Esophagus muscularis mucosa (tissue), 4 donors: ENCODE results near the gene HNRNPH1. TPM values are rescaled to one million over a fixed set of nuclear protein-coding genes. Genes with fewer than 3 reads are reported as not detected.
"Not testable (repeated sequence)": the region's sequence is repeated elsewhere in the genome, so short reads cannot be mapped to it uniquely, and the experiment has no call there.

Source experiments
- DNase-seq: peaks from one replicate; pipeline ENCODE4 v3.0.0-alpha.2; 2017; ENCODE audit errors: extremely low spot score
- H3K27ac ChIP-seq, 4 donors: fragments of 200-600 bp; sonication (generic); replicated peaks in 1 of 4; 1 replicate in 3 of 4; 2 replicates in 1 of 4; pipeline ENCODE4 v1.5.1; 2016 to 2019; ENCODE audit warnings: mild to moderate bottlenecking in 1 of 4
- H3K27me3 ChIP-seq, 4 donors: fragments of 200-600 bp; sonication (generic); one replicate each; pipeline versions ENCODE4 v1.5.1 to v1.6.0; 2016 to 2019
- H3K36me3 ChIP-seq, 4 donors: fragments of 200-600 bp; sonication (generic); one replicate each; pipeline ENCODE4 v1.5.1; 2016 to 2019
- H3K4me1 ChIP-seq, 4 donors: fragments of 200-600 bp; sonication (generic); one replicate each; pipeline ENCODE4 v1.5.1; 2016 to 2019
- H3K4me3 ChIP-seq, 4 donors: fragments of 200-600 bp; sonication (generic); 1 replicate in 2 of 4; 2 replicates in 2 of 4; pipeline ENCODE4 v1.5.1; 2016 to 2019; ENCODE audit warnings: mild to moderate bottlenecking in 4 of 4, moderate library complexity in 1 of 4
- H3K9me3 ChIP-seq, 4 donors: fragments of 200-600 bp; sonication (generic); 1 replicate in 3 of 4; 2 replicates in 1 of 4; pipeline ENCODE4 v1.5.1; 2016 to 2019
- EP300 ChIP-seq: sonication (generic); formaldehyde crosslinking; IDR thresholded peaks from one replicate; pipeline ENCODE4 v1.6.1; 2017; ENCODE audit warnings: antibody characterized with exemption
- POLR2A ChIP-seq: fragments of 450-650 bp; IDR thresholded peaks from one replicate; pipeline ENCODE4 v1.6.1; 2017; ENCODE audit warnings: antibody characterized with exemption, moderate library complexity, mild to moderate bottlenecking, low read depth
- POLR2AphosphoS5 ChIP-seq, 2 donors: sonication (generic); formaldehyde crosslinking; IDR thresholded peaks; one replicate each; pipeline ENCODE4 v1.6.1; 2017; ENCODE audit warnings: antibody characterized with exemption in 2 of 2
- WGBS: methylation state at CpG from one replicate; pipeline ENCODE4 v1.1.5; 2018; 5-methylcytosine and 5-hydroxymethylcytosine counted together
- intact Hi-C: fragments of 100-400 bp; cut with DNase I; formaldehyde crosslinking; loops from one replicate; pipeline ENCODE4 v1.15.1; 2023
- total RNA-seq, 4 donors: library from RNA; depleted of rRNA; stranded (reverse); fragments of >200 nt; gene quantifications; one replicate each; pipeline versions ENCODE4 v1.1.0 to v1.2.1, GENCODE V29; 2016
- TF ChIP-seq, protein P1 (sequence below), 3 experiments: fragments of 200-600 bp in 2 of 3; fragments of 450-650 bp in 1 of 3; sonication (generic) in 2 of 3; IDR thresholded peaks; one replicate each; pipeline ENCODE4 v1.5.1; 2017 to 2019; ENCODE audit warnings: antibody characterized with exemption in 3 of 3, mild to moderate bottlenecking in 2 of 3, moderate library complexity in 1 of 3

HNRNPH1 gene, protein sequence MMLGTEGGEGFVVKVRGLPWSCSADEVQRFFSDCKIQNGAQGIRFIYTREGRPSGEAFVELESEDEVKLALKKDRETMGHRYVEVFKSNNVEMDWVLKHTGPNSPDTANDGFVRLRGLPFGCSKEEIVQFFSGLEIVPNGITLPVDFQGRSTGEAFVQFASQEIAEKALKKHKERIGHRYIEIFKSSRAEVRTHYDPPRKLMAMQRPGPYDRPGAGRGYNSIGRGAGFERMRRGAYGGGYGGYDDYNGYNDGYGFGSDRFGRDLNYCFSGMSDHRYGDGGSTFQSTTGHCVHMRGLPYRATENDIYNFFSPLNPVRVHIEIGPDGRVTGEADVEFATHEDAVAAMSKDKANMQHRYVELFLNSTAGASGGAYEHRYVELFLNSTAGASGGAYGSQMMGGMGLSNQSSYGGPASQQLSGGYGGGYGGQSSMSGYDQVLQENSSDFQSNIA
- 100 to 1,000 TPM; 234 to 369 (median 244) TPM for total RNA-seq

- intact Hi-C loops, result loop anchor here (5.0 kb wide), 1 partner anchor 71 kb away; the partner anchor contains the start of gene RUFY1
- peak; percentile 100 for TF ChIP-seq POLR2AphosphoS5 (IDR thresholded peaks at IDR 0.05)
- TF ChIP-seq, protein P1, sequence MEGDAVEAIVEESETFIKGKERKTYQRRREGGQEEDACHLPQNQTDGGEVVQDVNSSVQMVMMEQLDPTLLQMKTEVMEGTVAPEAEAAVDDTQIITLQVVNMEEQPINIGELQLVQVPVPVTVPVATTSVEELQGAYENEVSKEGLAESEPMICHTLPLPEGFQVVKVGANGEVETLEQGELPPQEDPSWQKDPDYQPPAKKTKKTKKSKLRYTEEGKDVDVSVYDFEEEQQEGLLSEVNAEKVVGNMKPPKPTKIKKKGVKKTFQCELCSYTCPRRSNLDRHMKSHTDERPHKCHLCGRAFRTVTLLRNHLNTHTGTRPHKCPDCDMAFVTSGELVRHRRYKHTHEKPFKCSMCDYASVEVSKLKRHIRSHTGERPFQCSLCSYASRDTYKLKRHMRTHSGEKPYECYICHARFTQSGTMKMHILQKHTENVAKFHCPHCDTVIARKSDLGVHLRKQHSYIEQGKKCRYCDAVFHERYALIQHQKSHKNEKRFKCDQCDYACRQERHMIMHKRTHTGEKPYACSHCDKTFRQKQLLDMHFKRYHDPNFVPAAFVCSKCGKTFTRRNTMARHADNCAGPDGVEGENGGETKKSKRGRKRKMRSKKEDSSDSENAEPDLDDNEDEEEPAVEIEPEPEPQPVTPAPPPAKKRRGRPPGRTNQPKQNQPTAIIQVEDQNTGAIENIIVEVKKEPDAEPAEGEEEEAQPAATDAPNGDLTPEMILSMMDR (IDR thresholded peaks at IDR 0.05), result peak in 1 of 3 experiments; percentile 32
- TF ChIP-seq EP300, result no peak
- TF ChIP-seq POLR2A, result peak; percentile 99
- DNase-seq, result peak; percentile 100
- under 1% methylated on average over 48 of the region's 92 CpGs for WGBS
- Histone ChIP-seq H3K27me3 (no peaks in the 10 kb centered on the region), H3K27ac (peak within 1 kb of the TSS; percentile 97 to 100 (median 100)), H3K4me3 (peak within 1 kb of the TSS; percentile 75 to 100 (median 98)), H3K9me3 (no peaks in the 10 kb centered on the region), H3K36me3 (peaks cover 20 to 43% (median 30%) of the 10 kb centered on the region in 4 donors), H3K4me1 (peaks cover 47 to 51% (median 50%) of the 10 kb centered on the region in 4 donors)
Measured at GRCh38 chr5:179623003-179623905, at the start of gene HNRNPH1. HNRNPH1 (minus strand) TSS chr5:179623671; CDS start chr5:179623133, 538 bp downstream.

- Histone ChIP-seq H3K36me3 (peaks cover 6 to 28% (median 24%) of the 10 kb centered on the region in 4 donors), H3K9me3 (no peaks in the 10 kb centered on the region), H3K27ac (no peak overlapping the region), H3K27me3 (no peaks in the 10 kb centered on the region), H3K4me1 (no peaks in the 10 kb centered on the region), H3K4me3 (no peak overlapping the region)
- no peak for DNase-seq
- no peak for TF ChIP-seq POLR2AphosphoS5 (IDR thresholded peaks at IDR 0.05)
- TF ChIP-seq, protein P1 (IDR thresholded peaks at IDR 0.05), result peak; percentile 41 to 62 (median 49)
- WGBS, result 54% methylated on average over 6 of the region's 7 CpGs
- intact Hi-C loops, result no loop called here
Measured at GRCh38 chr5:179668391-179668790, 44.9 kb upstream of the HNRNPH1 start.

- intact Hi-C loops, result not testable (repeated sequence)
Measured at GRCh38 chr5:179661647-179662046, 38.2 kb upstream of the HNRNPH1 start.

DNA sequence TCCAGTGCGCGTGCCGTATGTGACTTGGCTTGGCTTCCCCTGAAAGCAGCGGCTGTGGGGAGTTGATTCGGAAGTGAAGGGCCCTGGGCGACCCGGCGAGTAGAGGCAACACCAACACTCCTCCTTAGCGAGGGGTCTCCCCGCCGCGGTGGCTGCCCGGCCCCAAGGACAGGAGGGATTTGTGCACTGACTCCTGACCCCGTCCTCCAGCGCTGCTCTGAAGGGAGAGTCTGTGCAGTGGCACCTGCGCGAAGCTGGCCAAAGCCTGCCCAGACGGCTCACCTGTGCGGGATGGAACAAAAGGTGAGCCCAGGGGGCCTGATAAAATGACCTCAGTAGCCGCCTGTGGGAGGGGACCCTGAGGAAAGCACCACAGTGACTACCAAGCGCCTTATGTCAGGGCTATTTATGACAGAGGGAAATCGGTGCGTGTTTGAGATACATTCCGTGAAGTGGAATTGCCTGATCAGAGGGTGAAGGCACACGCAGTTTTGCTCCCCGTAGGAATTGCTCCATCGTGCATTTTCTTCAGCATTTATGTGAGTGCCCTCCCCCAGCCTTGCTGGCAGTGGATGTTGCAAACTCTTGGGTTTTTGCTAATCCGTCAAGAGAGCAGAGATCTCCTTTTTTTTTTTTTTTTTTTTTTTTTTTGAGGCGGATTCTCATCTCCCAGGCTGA, 34.8 kb upstream of the HNRNPH1 start:
- intact Hi-C loops, result loop anchor here (5.0 kb wide), 1 partner anchor 139 kb away; no protein-coding TSS in a partner anchor
- 4% methylated on average over 9 of the region's 29 CpGs for WGBS
- not testable (repeated sequence) for H3K27me3 ChIP-seq, H3K9me3 ChIP-seq, DNase-seq
- peak in 1 of 2 donors; percentile 10 for TF ChIP-seq POLR2AphosphoS5 (IDR thresholded peaks at IDR 0.05)
- Histone ChIP-seq H3K36me3 (peaks cover 0 to 12% (median 3%) of the 10 kb centered on the region in 4 donors), H3K27ac (peak overlapping the region; percentile 63 to 75 (median 67)), H3K4me1 (peaks cover 6 to 18% (median 8%) of the 10 kb centered on the region in 4 donors), H3K4me3 (peak overlapping the region; percentile 51 to 63 (median 56))

More at GRCh38 chr5:179661647-179662046, 38.2 kb upstream of the HNRNPH1 start:
- 97% methylated on average over 5 of the region's 6 CpGs for WGBS
- not testable (repeated sequence) for H3K9me3 ChIP-seq, H3K4me3 ChIP-seq, H3K27me3 ChIP-seq, H3K27ac ChIP-seq, DNase-seq
- peaks cover 6 to 18% (median 8%) of the 10 kb centered on the region in 4 donors for H3K4me1 ChIP-seq
- H3K36me3 ChIP-seq, result peaks cover 6 to 40% (median 27%) of the 10 kb centered on the region in 4 donors

DNA sequence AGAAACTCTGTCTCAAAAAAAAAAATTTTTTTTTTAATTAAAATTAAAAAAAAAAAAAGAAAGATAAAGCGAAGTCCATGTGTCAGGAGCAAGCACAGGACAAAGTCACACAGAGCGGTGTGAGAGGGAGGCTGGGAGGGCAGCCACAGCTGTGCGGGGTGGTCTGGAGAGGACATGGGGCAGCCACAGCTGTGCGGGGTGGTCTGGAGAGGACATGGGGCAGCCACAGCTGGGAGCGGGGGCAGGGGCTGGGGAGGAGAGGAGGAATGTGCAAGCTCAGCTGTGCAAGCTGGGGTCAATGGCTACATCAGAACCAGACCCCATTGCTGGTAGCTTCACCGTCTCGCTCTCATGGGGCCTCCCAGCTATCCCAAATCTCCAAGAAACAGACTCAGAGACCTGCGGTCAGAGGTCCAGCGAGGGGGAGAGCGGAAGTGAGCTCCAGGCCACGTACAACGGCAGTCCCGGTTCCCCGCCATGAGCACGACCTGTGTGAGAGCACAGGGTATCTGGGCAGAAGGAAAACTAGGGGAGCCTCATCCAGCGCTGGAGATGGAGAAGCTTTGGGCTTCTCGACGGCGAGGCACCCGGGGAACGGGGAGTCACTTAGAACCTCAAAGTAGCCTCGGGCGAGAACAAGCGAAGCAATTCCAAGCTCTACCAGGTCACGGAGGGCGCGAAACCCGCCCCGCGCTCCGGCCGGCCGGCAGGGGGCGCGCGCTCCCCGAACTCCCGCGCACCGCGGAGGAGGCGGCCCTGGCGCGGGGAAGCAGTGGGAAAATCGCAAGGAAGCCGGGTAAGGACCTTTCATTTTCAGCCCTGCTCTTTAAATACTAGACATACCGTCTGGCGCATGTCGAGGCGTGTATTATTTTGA, 34.1 kb upstream of the HNRNPH1 start:
- H3K27me3 ChIP-seq, H3K27ac ChIP-seq, H3K36me3 ChIP-seq, H3K9me3 ChIP-seq, DNase-seq: not testable (repeated sequence)
- Histone ChIP-seq H3K4me3 (peak overlapping the region in 3 of 4 donors; percentile 30 to 44 (median 37)), H3K4me1 (peaks cover 6 to 18% (median 8%) of the 10 kb centered on the region in 4 donors)
- intact Hi-C loops, result loop anchor here (5.0 kb wide), 1 partner anchor 140 kb away; no protein-coding TSS in a partner anchor
- WGBS, result 98% methylated on average over 3 of the region's 50 CpGs

GRCh38 chr5:179653135-179653534, 29.7 kb upstream of the HNRNPH1 start:
- H3K27me3 ChIP-seq, intact Hi-C loops, DNase-seq, H3K36me3 ChIP-seq, H3K27ac ChIP-seq, H3K9me3 ChIP-seq, H3K4me1 ChIP-seq, H3K4me3 ChIP-seq: not testable (repeated sequence)
- 61% methylated on average over 2 of the region's 2 CpGs for WGBS

DNA sequence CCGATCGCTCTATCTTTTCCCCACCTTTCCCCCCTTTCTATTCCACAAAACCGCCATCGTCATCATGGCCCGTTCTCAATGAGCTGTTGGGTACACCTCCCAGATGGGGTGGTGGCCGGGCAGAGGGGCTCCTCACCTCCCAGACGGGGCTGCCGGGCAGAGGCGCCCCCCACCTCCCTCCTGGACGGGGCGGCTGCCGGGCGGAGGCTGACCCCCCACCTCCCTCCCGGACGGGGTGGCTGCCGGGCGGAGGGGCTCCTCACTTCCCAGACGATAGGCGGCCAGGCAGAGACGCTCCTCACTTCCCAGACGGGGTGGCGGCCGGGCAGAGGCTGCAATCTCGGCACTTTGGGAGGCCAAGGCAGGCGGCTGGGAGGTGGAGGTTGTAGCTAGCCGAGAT, 26.8 kb upstream of the HNRNPH1 start:
- 89% methylated on average over 18 of the region's 26 CpGs for WGBS
- H3K27ac ChIP-seq, DNase-seq, H3K4me1 ChIP-seq, intact Hi-C loops, H3K36me3 ChIP-seq, H3K9me3 ChIP-seq, H3K4me3 ChIP-seq, H3K27me3 ChIP-seq: not testable (repeated sequence)

DNA sequence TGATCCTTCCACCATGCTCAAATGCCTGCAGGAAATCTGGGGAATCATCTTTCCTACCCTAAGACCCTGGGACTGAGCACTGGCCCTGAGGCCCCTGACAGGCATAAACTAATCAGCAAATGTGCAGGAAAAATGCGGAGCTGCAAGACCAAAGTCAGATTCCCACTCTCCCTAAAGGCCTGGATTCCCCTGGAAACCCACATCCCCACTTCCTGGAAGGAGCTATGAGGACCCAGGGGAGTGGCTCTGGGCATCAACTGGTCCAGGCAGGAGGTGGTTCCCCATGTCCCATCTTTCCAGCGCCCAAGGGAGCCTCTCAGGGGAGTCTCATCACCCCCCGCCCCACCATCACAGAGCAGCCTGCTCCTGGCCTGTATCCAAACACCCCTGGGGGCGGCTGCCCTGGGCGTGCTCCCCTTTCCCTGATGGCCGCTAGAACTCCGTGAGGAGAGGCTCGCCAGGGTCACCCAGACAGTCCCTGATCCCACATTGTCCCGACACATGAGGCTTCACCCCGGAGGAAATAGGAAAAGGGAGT, 25.8 kb upstream of the HNRNPH1 start:
- H3K27ac ChIP-seq, H3K36me3 ChIP-seq, intact Hi-C loops, H3K4me1 ChIP-seq, H3K27me3 ChIP-seq, H3K4me3 ChIP-seq, DNase-seq, H3K9me3 ChIP-seq: not testable (repeated sequence)
- WGBS, result 85% methylated on average over 5 of the region's 10 CpGs
